Activated CD8-positive, alpha-beta T cell treated with anti-CD3 and anti-CD28 coated beads for 36 hours (primary cell): ENCODE measurements around the gene SSBP1. TPM values are rescaled to one million over a fixed set of nuclear protein-coding genes. Genes with fewer than 3 reads are reported as not detected.
A peak's percentile ranks its signal among the peaks of the same experiment; 100 is the strongest.
"Not testable (repeated sequence)": the region's sequence is repeated elsewhere in the genome, so short reads cannot be mapped to it uniquely, and the experiment has no call there.

Experiments
- ATAC-seq: fragments of 200-7000 bp; cut with Tn5 transposase; one replicate; pipeline ENCODE4 v1.10.0; 2021; ENCODE audit warnings: mild to moderate bottlenecking, moderate library complexity
- CTCF ChIA-PET: fragments of 350-600 bp; sonication (Branson Sonifier 250); formaldehyde crosslinking; loops from one replicate; lab custom pipeline; 2021; ENCODE audit warnings: antibody characterized with exemption; lab: Charles Lee
- POLR2A ChIA-PET: fragments of 350-600 bp; sonication (Branson Sonifier 250); formaldehyde crosslinking; loops from one replicate; lab custom pipeline; 2021; ENCODE audit warnings: antibody characterized with exemption; lab: Charles Lee
- DNase-seq: peaks from one replicate; pipeline ENCODE4 v3.0.0-alpha.2; 2020
- H3K27ac Mint-ChIP-seq: one replicate; pipeline ENCODE4 v1.8.0; 2021; ENCODE audit warnings: mild to moderate bottlenecking, mixed read lengths
- H3K27me3 Mint-ChIP-seq: one replicate; pipeline ENCODE4 v1.8.0; 2021; ENCODE audit warnings: mixed read lengths
- H3K36me3 Mint-ChIP-seq: one replicate; pipeline ENCODE4 v1.8.0; 2021; ENCODE audit warnings: low read depth, mixed read lengths
- H3K4me1 Mint-ChIP-seq: one replicate; pipeline ENCODE4 v1.8.0; 2021; ENCODE audit warnings: low read depth, mixed read lengths
- H3K4me3 Mint-ChIP-seq: one replicate; pipeline ENCODE4 v1.8.0; 2021; ENCODE audit warnings: mild to moderate bottlenecking, moderate library complexity, mixed read lengths
- H3K9me3 Mint-ChIP-seq: one replicate; pipeline ENCODE4 v1.8.0; 2021; ENCODE audit warnings: mixed read lengths
- intact Hi-C: fragments of 100-400 bp; cut with micrococcal nuclease; formaldehyde crosslinking; loops from one replicate; pipeline ENCODE4 v1.10.0; 2022
- total RNA-seq, 2 experiments: library from RNA; stranded (reverse); gene quantifications; one replicate each; pipeline ENCODE4 v1.2.3, GENCODE V29; 2021
- TF ChIP-seq, protein P1 (sequence below): fragments of 200-600 bp; IDR thresholded peaks from one replicate; pipeline ENCODE4 v1.8.0; 2022; ENCODE audit warnings: antibody characterized with exemption, mild to moderate bottlenecking

The SSBP1 gene
- total RNA-seq, result 100 to 1,000 TPM; 247 to 249 TPM

DNA sequence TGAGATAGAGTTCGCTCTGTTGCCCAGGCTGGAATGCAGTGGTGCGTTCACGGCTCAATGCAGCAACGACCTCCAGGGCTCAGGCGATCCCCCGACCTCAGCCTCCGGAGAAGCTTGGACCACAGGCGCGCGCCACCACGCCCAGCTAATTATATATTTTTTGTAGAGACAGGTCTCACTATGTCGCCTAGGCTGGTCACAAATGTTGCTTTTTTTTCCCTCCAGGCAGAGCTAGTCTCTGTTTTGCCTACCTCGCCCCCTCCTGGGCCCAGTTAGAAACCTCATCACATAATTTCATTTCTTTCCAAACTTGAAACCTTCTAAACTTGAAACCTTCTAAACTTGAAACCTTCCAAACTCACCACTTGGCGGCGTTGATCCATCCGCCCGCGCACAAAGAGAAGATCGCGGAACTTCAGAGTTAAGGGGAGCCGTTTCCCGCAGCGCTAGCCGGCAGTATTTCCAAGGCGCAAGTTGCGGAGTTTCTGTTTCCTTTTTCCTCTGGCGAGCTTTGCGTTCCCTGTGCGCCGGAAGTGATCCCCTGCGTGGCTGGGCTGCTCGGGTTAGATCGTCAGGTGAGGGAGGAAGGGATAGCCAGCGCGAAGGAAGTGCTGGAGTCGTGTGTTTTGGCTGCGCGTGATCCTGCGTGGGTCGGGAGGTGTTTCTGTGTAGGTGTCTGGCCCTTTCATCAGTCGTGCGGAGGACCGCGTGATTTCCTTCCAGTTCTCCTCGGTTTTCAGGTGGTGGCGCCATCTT is at the start of gene SSBP1:
SSBP1 (plus strand) TSS at position 523 of the 756 bp plus-strand sequence. CDS start 809 bp downstream, outside the sequence.
- Mint-ChIP-seq H3K36me3 (peaks cover 36% of the 10 kb centered on the region), H3K4me3 (peak within 1 kb of the TSS; percentile 99), H3K9me3 (no peaks in the 10 kb centered on the region), H3K4me1 (peaks cover 35% of the 10 kb centered on the region), H3K27me3 (no peaks in the 10 kb centered on the region), H3K27ac (peak within 1 kb of the TSS; percentile 98)
- peak; percentile 87 for ATAC-seq
- CTCF ChIA-PET, result interaction anchor here (0.6 to 4.6 kb wide), 31 partner anchors 9 to 733 kb away, joined by 3 to 51 read pairs (median 5); partner anchors contain the start of genes DENND11 and WEE2
- POLR2A ChIA-PET, result interaction anchor here (0.6 to 2.6 kb wide), 18 partner anchors 10 to 1638 kb away, joined by 3 to 13 read pairs (median 3); partner anchors contain the start of genes DENND11, MRPS33 and WEE2
- intact Hi-C loops, result loop anchor here (1.0 kb wide), 1 partner anchor 84 kb away; no protein-coding TSS in a partner anchor
- TF ChIP-seq, protein P1, sequence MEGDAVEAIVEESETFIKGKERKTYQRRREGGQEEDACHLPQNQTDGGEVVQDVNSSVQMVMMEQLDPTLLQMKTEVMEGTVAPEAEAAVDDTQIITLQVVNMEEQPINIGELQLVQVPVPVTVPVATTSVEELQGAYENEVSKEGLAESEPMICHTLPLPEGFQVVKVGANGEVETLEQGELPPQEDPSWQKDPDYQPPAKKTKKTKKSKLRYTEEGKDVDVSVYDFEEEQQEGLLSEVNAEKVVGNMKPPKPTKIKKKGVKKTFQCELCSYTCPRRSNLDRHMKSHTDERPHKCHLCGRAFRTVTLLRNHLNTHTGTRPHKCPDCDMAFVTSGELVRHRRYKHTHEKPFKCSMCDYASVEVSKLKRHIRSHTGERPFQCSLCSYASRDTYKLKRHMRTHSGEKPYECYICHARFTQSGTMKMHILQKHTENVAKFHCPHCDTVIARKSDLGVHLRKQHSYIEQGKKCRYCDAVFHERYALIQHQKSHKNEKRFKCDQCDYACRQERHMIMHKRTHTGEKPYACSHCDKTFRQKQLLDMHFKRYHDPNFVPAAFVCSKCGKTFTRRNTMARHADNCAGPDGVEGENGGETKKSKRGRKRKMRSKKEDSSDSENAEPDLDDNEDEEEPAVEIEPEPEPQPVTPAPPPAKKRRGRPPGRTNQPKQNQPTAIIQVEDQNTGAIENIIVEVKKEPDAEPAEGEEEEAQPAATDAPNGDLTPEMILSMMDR, result peak; percentile 87
- DNase-seq, result peak; percentile 94

GRCh38 chr7:141689072-141689825 is 48.9 kb upstream of the SSBP1 start:
- H3K4me3 Mint-ChIP-seq, H3K27me3 Mint-ChIP-seq, H3K36me3 Mint-ChIP-seq, intact Hi-C loops, ATAC-seq, H3K9me3 Mint-ChIP-seq, POLR2A ChIA-PET, H3K27ac Mint-ChIP-seq, DNase-seq: not testable (repeated sequence)
- CTCF ChIA-PET, result interaction anchor here (0.9 to 1.5 kb wide), 3 partner anchors 9 to 56 kb away, joined by 3 to 6 read pairs (median 3); partner anchors contain the start of gene DENND11
- H3K4me1 Mint-ChIP-seq, result peaks cover 18% of the 10 kb centered on the region

- POLR2A ChIA-PET, result interaction anchor here (0.7 kb wide), 1 partner anchor 24 kb away, joined by 3 read pairs; no protein-coding TSS in a partner anchor
- H3K36me3 Mint-ChIP-seq, result no peaks in the 10 kb centered on the region
- intact Hi-C loops, result no loop called here
- H3K9me3 Mint-ChIP-seq, result no peaks in the 10 kb centered on the region
- H3K27ac Mint-ChIP-seq, result no peak overlapping the region
- TF ChIP-seq, protein P1, result no peak
- H3K4me1 Mint-ChIP-seq, result peaks cover 25% of the 10 kb centered on the region
- DNase-seq, result no peak
- no peak for ATAC-seq
- no peaks in the 10 kb centered on the region for H3K27me3 Mint-ChIP-seq
- CTCF ChIA-PET, result interaction anchor here (1.3 kb wide), 1 partner anchor 18 kb away, joined by 3 read pairs; no protein-coding TSS in a partner anchor
- no peak overlapping the region for H3K4me3 Mint-ChIP-seq
Observed at GRCh38 chr7:141691540-141691939, 46.6 kb upstream of the SSBP1 start.

DNA sequence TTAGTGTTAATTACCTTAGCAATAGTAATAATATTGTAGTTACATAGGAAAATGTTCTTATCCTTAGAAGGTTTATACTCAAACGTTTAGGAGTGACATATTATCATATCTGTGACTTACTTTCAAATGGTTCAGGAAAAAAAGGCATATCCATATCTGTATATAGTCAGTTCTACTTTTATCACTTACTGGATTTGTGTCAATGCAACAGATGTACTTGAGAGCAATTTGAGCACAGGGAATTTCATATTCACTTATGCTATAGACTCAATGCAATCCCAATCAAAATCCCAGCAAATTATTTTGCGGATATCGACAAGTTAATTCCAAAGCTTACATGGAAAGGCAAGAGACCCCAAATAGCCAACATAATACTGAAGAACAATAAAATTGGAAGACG is 46.2 kb upstream of the SSBP1 start:
- CTCF ChIA-PET, result no interaction called here
- ATAC-seq, result no peak
- peaks cover 28% of the 10 kb centered on the region for H3K4me1 Mint-ChIP-seq

GRCh38 chr7:141693082-141693481 is 45.1 kb upstream of the SSBP1 start:
- intact Hi-C loops, result no loop called here
- Mint-ChIP-seq H3K36me3 (no peaks in the 10 kb centered on the region), H3K27ac (no peak overlapping the region), H3K27me3 (no peaks in the 10 kb centered on the region), H3K9me3 (no peaks in the 10 kb centered on the region), H3K4me1 (peaks cover 39% of the 10 kb centered on the region), H3K4me3 (no peak overlapping the region)
- ATAC-seq, result no peak
- DNase-seq, result no peak
- CTCF ChIA-PET, result no interaction called here
- TF ChIP-seq, protein P1, result no peak
- POLR2A ChIA-PET, result no interaction called here

More for the DNA sequence above, 46.2 kb upstream of the SSBP1 start:
- Mint-ChIP-seq H3K9me3 (no peaks in the 10 kb centered on the region), H3K36me3 (no peaks in the 10 kb centered on the region), H3K4me3 (no peak overlapping the region), H3K27me3 (no peaks in the 10 kb centered on the region), H3K27ac (no peak overlapping the region)
- intact Hi-C loops, result no loop called here
- DNase-seq, result no peak
- TF ChIP-seq, protein P1, result no peak
- POLR2A ChIA-PET, result no interaction called here
